ELF-1 (cell line): ENCODE measurements around the gene KCNJ15.
"Not testable (repeated sequence)": the region's sequence is repeated elsewhere in the genome, so short reads cannot be mapped to it uniquely, and the experiment has no call there.

Experiments
- DNase-seq: peaks from one replicate; pipeline ENCODE4 v3.0.0-alpha.2; 2016; ENCODE audit warnings: low read depth, low spot score

The KCNJ15 gene

GRCh38 chr21:38244407-38244787, 12.4 kb upstream of the KCNJ15 start:
- DNase-seq: no peak

GRCh38 chr21:38244885-38245869, 11.6 kb upstream of the KCNJ15 start:
- DNase-seq: no peak

GRCh38 chr21:38246511-38246910, 10.3 kb upstream of the KCNJ15 start:
- DNase-seq: no peak

GRCh38 chr21:38247054-38247453, 9.7 kb upstream of the KCNJ15 start:
- DNase-seq: not testable (repeated sequence)

- DNase-seq: no peak
These were observed 8.9 kb upstream of the KCNJ15 start for GRCh38 chr21:38247738-38248510.

- DNase-seq: no peak
These were observed 7.5 kb upstream of the KCNJ15 start for GRCh38 chr21:38249256-38249655.

- DNase-seq: no peak
These were observed 7.0 kb upstream of the KCNJ15 start for GRCh38 chr21:38249696-38250278.

GRCh38 chr21:38250991-38251418, 5.8 kb upstream of the KCNJ15 start:
- DNase-seq: no peak

GRCh38 chr21:38254970-38255369, 1.8 kb upstream of the KCNJ15 start:
- no peak for DNase-seq

- DNase-seq: no peak
These were observed 1.1 kb upstream of the KCNJ15 start for GRCh38 chr21:38255571-38256117.

GRCh38 chr21:38257667-38258066, 876 bp downstream of the KCNJ15 start:
- no peak for DNase-seq

GRCh38 chr21:38258521-38259485, 2.0 kb downstream of the KCNJ15 start:
- DNase-seq: no peak

- DNase-seq: no peak
These were observed 2.9 kb downstream of the KCNJ15 start for GRCh38 chr21:38259665-38260064.

- DNase-seq: no peak
These were observed 3.6 kb downstream of the KCNJ15 start for GRCh38 chr21:38260426-38260825.

GRCh38 chr21:38261851-38262250, 5.1 kb downstream of the KCNJ15 start:
- DNase-seq: no peak

- no peak for DNase-seq
These were observed 6.7 kb downstream of the KCNJ15 start for GRCh38 chr21:38263493-38263892.

GRCh38 chr21:38264571-38264970, 7.8 kb downstream of the KCNJ15 start:
- no peak for DNase-seq

GRCh38 chr21:38265166-38265565, 8.4 kb downstream of the KCNJ15 start:
- DNase-seq: no peak

GRCh38 chr21:38266732-38267131, 9.9 kb downstream of the KCNJ15 start:
- no peak for DNase-seq

- no peak for DNase-seq
These were observed 10.5 kb downstream of the KCNJ15 start for GRCh38 chr21:38267136-38267755.
